ENCODE data around the gene DAZ1.
"Not testable (repeated sequence)": the region's sequence is repeated elsewhere in the genome, so short reads cannot be mapped to it uniquely, and the experiment has no call there.

The DAZ1 gene

GRCh38 chrY:23198908-23199307, at the start of gene DAZ1:
Gene DAZ1, minus strand, starts transcription at chrY:23199008. Its CDS starts 208 bp downstream, at chrY:23198800.
- not testable (repeated sequence) for H3K4me1 Mint-ChIP-seq (ENCODE audit: low read depth); H3K36me3 Mint-ChIP-seq (ENCODE audit: low read depth); H3K27me3 Mint-ChIP-seq; H3K27ac Mint-ChIP-seq; H3K4me3 Mint-ChIP-seq; H3K9me3 Mint-ChIP-seq

GRCh38 chrY:23219233-23219632, 20.4 kb upstream of the DAZ1 start, which contains the start of gene DAZ2:
Gene DAZ2, plus strand, starts transcription at chrY:23219533. Its CDS starts 208 bp downstream, at chrY:23219741.
- not testable (repeated sequence) for H3K27me3 Mint-ChIP-seq; H3K27ac Mint-ChIP-seq; H3K4me1 Mint-ChIP-seq (ENCODE audit: low read depth); H3K4me3 Mint-ChIP-seq; H3K9me3 Mint-ChIP-seq; H3K36me3 Mint-ChIP-seq (ENCODE audit: low read depth)

- H3K27ac Mint-ChIP-seq, H3K4me3 Mint-ChIP-seq: not testable (repeated sequence)
Observed at GRCh38 chrY:23210681-23211080, 11.9 kb upstream of the DAZ1 start.

GRCh38 chrY:23209802-23210495, 11.1 kb upstream of the DAZ1 start:
- not testable (repeated sequence) for H3K27ac Mint-ChIP-seq; H3K4me3 Mint-ChIP-seq; H3K36me3 Mint-ChIP-seq (ENCODE audit: low read depth); H3K9me3 Mint-ChIP-seq; H3K27me3 Mint-ChIP-seq; H3K4me1 Mint-ChIP-seq (ENCODE audit: low read depth)

More at GRCh38 chrY:23210681-23211080, 11.9 kb upstream of the DAZ1 start:
- not testable (repeated sequence) for H3K9me3 Mint-ChIP-seq; H3K27me3 Mint-ChIP-seq; H3K36me3 Mint-ChIP-seq (ENCODE audit: low read depth); H3K4me1 Mint-ChIP-seq (ENCODE audit: low read depth)

GRCh38 chrY:23207455-23207854, 8.6 kb upstream of the DAZ1 start:
- H3K27me3 Mint-ChIP-seq; H3K36me3 Mint-ChIP-seq (ENCODE audit: low read depth); H3K27ac Mint-ChIP-seq; H3K4me1 Mint-ChIP-seq (ENCODE audit: low read depth); H3K4me3 Mint-ChIP-seq; H3K9me3 Mint-ChIP-seq: not testable (repeated sequence)
